Testis (tissue), 3 donors: Measurements from ENCODE around the gene AP2B1. TPM values are rescaled to one million over a fixed set of nuclear protein-coding genes. Genes with fewer than 3 reads are reported as not detected.
A peak's percentile ranks its signal among the peaks of the same experiment; 100 is the strongest.

ENCODE experiments used
- DNase-seq: peaks from one replicate; pipeline ENCODE4 v3.0.0-alpha.2; 2019
- H3K27ac ChIP-seq, 2 donors: fragments of 200-600 bp; sonication (generic); one replicate each; pipeline ENCODE4 v1.5.1; 2019
- H3K27me3 ChIP-seq: fragments of 200-600 bp; sonication (generic); one replicate; pipeline ENCODE4 v1.5.1; 2019
- H3K36me3 ChIP-seq: fragments of 200-600 bp; sonication (generic); one replicate; pipeline ENCODE4 v1.5.1; 2017; ENCODE audit warnings: low read depth; ENCODE audit errors: missing control alignments
- H3K4me1 ChIP-seq: fragments of 200-600 bp; sonication (generic); one replicate; pipeline ENCODE4 v1.5.1; 2019
- H3K4me3 ChIP-seq, 2 donors: fragments of 200-600 bp; sonication (generic); one replicate each; pipeline ENCODE4 v1.5.1; 2017 to 2019
- H3K9me3 ChIP-seq: fragments of 200-600 bp; sonication (generic); one replicate; pipeline ENCODE4 v1.5.1; 2017
- POLR2A ChIP-seq: fragments of 450-650 bp; IDR thresholded peaks from one replicate; pipeline ENCODE4 v1.6.1; 2017; ENCODE audit warnings: antibody characterized with exemption, mild to moderate bottlenecking, moderate library complexity
- WGBS, 2 donors: methylation state at CpG; one replicate each; pipeline ENCODE4 v1.1.5; 2018; 5-methylcytosine and 5-hydroxymethylcytosine counted together
- intact Hi-C: fragments of 100-400 bp; cut with DNase I; formaldehyde crosslinking; loops from one replicate; pipeline ENCODE4 v1.15.1; 2023; ENCODE audit warnings: low total_unique reads
- polyA plus RNA-seq: library from polyadenylated mRNA; stranded (reverse); fragments of 350-450 nt; fragmentation: Illumina TruSeq; extraction: RNeasy Lipid Tissue Mini Kit (QIAGEN cat#74804); gene quantifications from one replicate; pipeline ENCODE4 v1.2.3, GENCODE V29; 2014; ENCODE audit warnings: low read depth, low replicate concordance; ENCODE audit not compliant: insufficient read depth
- total RNA-seq, 2 donors: library from RNA; depleted of rRNA; stranded (reverse); fragments of >200 nt; gene quantifications; one replicate each; pipeline ENCODE4 v1.2.3, GENCODE V29; 2016
- TF ChIP-seq, protein P1 (sequence below), 3 experiments: fragments of 450-650 bp in 2 of 3; fragments of 200-600 bp in 1 of 3; sonication (generic) in 1 of 3; IDR thresholded peaks; one replicate each; pipeline ENCODE4 v1.5.1; 2016 to 2019; ENCODE audit warnings: antibody characterized with exemption in 3 of 3, mild to moderate bottlenecking in 2 of 3, moderate library complexity in 1 of 3

AP2B1 gene
- total and polyA plus RNA-seq, 3 donors from 2014 or later: 132 to 310 (median 147) TPM

DNA sequence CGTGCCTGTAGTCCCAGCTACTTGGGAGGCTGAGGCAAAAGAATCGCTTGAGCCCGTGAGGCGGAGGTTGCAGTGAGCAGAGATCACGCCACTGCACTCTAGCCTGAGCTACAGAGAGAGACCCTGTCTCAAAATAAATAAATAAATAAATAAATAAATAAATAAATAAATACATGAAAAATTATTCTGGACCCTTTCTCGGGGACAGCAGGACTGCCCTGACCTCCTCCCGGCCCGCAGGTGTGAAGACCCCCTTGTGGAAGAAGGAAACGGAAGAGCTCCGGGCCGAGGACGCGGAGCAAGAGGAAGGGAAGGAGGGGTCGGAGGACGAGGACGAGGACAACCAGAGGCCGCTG lies 176.6 kb downstream of the AP2B1 start:
- Histone ChIP-seq H3K9me3 (no peaks in the 10 kb centered on the region), H3K4me1 (peaks cover 25% of the 10 kb centered on the region), H3K4me3 (peak overlapping the region; percentile 58 to 59), H3K36me3 (no peaks in the 10 kb centered on the region), H3K27me3 (no peaks in the 10 kb centered on the region), H3K27ac (peak overlapping the region in 1 of 2 donors; percentile 44)
- intact Hi-C loops: no loop called here
- WGBS, 2 donors: 20 to 25% methylated on average over 17 of the region's 17 CpGs
- TF ChIP-seq, protein P1, sequence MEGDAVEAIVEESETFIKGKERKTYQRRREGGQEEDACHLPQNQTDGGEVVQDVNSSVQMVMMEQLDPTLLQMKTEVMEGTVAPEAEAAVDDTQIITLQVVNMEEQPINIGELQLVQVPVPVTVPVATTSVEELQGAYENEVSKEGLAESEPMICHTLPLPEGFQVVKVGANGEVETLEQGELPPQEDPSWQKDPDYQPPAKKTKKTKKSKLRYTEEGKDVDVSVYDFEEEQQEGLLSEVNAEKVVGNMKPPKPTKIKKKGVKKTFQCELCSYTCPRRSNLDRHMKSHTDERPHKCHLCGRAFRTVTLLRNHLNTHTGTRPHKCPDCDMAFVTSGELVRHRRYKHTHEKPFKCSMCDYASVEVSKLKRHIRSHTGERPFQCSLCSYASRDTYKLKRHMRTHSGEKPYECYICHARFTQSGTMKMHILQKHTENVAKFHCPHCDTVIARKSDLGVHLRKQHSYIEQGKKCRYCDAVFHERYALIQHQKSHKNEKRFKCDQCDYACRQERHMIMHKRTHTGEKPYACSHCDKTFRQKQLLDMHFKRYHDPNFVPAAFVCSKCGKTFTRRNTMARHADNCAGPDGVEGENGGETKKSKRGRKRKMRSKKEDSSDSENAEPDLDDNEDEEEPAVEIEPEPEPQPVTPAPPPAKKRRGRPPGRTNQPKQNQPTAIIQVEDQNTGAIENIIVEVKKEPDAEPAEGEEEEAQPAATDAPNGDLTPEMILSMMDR (IDR thresholded peaks at IDR 0.05): no peak
- TF ChIP-seq POLR2A: no peak
- DNase-seq: no peak

DNA sequence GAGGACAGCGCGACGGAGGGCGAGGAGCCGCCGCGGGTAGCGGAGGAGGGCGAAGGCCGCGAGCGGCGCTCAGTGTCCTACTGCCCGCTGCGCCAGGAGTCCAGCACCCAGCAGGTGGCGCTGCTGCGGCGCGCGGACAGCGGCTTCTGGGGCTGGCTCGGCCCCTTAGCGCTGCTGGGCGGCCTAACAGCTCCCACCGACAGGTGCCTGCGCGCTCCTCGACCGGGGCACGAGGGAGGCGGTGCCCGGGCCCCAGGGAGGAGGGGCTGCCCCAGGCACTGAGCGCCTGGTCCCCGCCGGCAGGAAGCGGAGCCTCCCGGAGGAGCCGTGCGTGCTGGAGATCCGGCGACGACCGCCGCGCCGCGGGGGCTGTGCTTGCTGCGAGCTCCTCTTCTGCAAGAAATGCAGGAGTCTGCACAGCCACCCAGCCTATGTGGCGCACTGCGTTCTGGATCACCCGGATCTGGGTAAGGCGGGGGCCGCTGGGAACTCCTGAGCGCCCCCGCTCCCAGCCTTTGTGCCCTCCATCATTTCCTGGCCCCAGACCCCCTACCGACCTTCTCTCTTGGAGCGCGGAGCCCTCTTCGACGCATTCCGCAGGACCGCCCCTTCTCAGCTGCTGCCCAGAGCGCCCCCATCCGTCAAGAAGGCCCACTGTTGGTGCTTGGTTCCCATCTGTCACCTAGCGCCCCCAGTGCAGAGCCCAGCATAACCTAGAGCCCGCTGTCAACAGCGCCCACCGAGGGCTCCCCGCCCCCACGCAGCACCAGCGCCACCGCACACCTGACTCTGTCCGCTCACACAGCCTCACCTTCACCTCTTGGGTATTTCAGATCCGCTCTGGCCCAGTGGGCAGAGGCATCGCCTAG lies 177.2 kb downstream of the AP2B1 start:
- Histone ChIP-seq H3K4me1 (peaks cover 25% of the 10 kb centered on the region), H3K9me3 (no peaks in the 10 kb centered on the region), H3K4me3 (peak overlapping the region; percentile 58 to 59), H3K36me3 (no peaks in the 10 kb centered on the region), H3K27ac (peak overlapping the region; percentile 39 to 44), H3K27me3 (no peaks in the 10 kb centered on the region)
- TF ChIP-seq POLR2A: no peak
- TF ChIP-seq, protein P1 (IDR thresholded peaks at IDR 0.05): peak; percentile 91 to 96 (median 94)
- intact Hi-C loops: no loop called here
- peak; percentile 88 for DNase-seq
- WGBS, 2 donors: 8 to 9% methylated on average over 39 to 50 of the region's 75 CpGs

DNA sequence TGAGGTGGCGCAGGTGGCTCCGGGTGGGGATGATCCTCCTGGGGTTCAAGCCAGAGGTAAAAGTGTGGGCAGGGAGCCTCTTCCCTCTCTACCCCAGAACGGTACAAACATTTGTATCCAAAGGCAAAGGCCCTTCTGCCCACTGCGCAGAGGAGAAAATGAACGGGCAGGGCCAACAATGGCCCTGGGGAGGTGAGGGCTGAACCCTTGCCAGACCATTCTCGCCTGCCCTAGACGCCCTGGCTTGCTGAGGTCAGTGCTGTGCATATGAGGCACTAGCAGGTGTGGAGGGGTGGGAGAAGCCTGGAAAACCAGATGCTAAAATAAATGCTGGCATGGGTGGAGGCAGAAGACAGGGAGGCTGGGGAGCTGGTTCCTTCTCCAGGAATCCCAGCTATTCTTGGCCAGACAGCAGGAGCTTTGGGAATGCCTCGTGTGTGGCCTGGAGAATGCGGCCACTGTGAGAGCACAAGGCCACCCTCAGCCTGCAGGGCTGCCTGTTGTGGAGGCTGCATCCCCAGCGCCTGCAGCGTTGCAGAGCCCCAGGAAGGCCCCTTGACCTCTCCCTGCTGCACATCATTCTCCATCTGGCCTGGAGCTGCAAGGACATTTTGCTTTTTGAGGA lies 178.1 kb downstream of the AP2B1 start:
- Histone ChIP-seq H3K9me3 (no peaks in the 10 kb centered on the region), H3K4me3 (peak overlapping the region in 1 of 2 donors; percentile 59), H3K27ac (peak overlapping the region in 1 of 2 donors; percentile 39), H3K27me3 (no peaks in the 10 kb centered on the region), H3K36me3 (no peaks in the 10 kb centered on the region), H3K4me1 (peaks cover 25% of the 10 kb centered on the region)
- WGBS, 2 donors: 22 to 44% methylated on average over 7 to 11 of the region's 11 CpGs
- TF ChIP-seq, protein P1 (IDR thresholded peaks at IDR 0.05): no peak
- TF ChIP-seq POLR2A: no peak
- intact Hi-C loops: loop anchor here (5.0 kb wide), 1 partner anchor 37 kb away; no protein-coding TSS in a partner anchor
- DNase-seq: peak; percentile 65

DNA sequence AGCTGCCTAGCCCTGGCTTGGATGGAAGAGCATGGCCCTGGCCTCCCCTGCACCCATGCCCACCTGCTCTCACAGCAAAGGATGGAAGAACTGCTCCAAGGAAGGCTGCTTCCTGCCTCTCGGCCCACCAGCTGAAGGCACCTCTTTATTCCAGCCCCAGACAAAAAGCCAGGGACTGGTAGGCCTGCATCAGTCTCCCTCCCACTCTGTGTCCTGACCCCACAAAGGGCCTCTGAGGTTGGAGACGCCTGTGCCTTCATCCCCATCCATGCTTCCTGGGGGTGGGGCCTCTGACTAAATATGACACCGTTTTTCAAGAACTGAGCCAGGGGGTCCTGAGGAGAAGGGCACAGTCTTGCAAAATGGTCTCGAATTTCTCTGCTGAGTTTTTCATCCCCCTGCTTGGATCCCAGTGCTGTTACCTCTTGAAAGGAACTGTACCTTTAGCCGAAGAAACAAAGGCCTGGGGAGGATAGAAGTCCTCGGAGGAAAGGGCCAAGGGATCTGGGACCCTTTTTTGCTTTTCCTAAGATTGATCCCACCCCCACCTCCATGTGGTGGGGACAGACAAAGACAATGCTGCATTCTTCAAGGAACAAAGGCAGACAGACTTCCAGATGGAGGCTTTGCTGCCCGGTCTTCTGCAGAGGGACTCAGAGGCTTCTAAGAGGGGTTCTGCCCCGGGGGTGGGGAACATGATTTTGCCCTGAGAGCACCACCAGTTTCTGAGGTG lies 178.8 kb downstream of the AP2B1 start:
- DNase-seq: no peak
- no peaks in the 10 kb centered on the region for H3K27me3 ChIP-seq
- TF ChIP-seq POLR2A: no peak
- TF ChIP-seq, protein P1 (IDR thresholded peaks at IDR 0.05): no peak
- peak overlapping the region; percentile 3 to 24 for H3K27ac ChIP-seq
- no peaks in the 10 kb centered on the region for H3K36me3 ChIP-seq
- H3K4me3 ChIP-seq: no peak overlapping the region
- intact Hi-C loops: loop anchor here (5.0 kb wide), 1 partner anchor 36 kb away; no protein-coding TSS in a partner anchor
- peaks cover 25% of the 10 kb centered on the region for H3K4me1 ChIP-seq
- no peaks in the 10 kb centered on the region for H3K9me3 ChIP-seq
- 63 to 76% methylated on average over 8 of the region's 8 CpGs for WGBS, 2 donors
